HG03139 (cell line): ENCODE measurements around the gene MSANTD1.

Source experiments
- ATAC-seq: cut with Tn5 transposase; IDR thresholded peaks from one replicate; pipeline ENCODE4 v1.9.1; 2021; ENCODE audit not compliant: unreplicated experiment

Gene MSANTD1

DNA sequence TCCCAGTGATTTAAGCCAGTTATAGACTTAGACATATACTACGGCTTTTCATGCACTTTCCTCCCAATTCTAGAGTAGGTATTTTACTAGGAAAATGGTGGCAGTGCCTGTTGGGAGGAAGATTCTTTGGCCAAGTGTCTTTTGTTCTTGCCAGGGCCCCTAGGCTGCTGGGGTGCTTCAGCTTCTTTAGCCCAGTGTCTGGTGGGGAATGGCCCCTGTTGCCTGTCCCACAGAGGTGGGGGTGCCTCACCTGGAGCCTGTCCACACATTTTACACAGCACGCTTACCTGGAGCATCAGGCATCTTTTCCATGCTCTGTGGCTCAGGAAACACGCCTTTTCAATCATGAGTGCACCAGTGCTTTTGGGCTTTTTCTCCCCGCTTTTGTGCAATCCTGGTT lies 33.2 kb upstream of the MSANTD1 start:
- no peak for ATAC-seq

DNA sequence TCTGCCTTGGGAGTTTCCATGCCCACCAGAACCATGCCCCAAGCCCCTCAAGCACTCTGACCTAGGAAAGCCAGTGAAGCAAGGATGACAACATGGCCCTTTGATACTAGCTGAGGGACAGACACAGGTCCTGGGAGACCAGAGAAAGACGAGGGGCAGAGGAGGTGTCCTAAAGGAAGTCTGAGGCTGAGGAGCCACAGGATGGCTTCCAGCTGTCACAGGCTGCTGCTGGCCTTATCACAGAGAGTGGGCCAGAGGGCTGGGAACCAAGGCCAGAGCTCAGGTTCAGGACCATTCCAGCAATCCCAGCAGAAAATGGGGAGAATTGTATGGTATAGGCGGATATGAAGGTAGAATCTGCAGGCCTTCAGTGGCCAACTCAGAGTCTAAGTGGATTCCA lies 31.7 kb upstream of the MSANTD1 start:
- ATAC-seq, result no peak

DNA sequence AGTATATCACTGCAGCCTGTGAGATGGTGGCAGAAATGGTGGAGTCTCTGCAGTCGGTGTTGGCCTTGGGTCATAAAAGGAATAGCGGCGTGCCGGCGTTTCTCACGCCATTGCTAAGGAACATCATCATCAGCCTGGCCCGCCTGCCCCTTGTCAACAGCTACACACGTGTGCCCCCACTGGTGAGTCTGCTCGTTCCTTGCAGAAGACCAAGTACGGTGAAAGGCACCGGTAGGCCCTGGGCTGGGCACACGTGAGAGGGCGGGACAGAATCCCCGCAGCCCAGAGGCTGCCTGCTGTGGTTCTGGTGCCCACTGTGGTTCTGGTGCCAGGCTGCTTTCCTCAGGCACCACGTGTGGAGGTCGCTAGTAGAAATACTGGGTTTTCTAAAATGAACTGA lies 31.2 kb upstream of the MSANTD1 start:
- ATAC-seq, result no peak

DNA sequence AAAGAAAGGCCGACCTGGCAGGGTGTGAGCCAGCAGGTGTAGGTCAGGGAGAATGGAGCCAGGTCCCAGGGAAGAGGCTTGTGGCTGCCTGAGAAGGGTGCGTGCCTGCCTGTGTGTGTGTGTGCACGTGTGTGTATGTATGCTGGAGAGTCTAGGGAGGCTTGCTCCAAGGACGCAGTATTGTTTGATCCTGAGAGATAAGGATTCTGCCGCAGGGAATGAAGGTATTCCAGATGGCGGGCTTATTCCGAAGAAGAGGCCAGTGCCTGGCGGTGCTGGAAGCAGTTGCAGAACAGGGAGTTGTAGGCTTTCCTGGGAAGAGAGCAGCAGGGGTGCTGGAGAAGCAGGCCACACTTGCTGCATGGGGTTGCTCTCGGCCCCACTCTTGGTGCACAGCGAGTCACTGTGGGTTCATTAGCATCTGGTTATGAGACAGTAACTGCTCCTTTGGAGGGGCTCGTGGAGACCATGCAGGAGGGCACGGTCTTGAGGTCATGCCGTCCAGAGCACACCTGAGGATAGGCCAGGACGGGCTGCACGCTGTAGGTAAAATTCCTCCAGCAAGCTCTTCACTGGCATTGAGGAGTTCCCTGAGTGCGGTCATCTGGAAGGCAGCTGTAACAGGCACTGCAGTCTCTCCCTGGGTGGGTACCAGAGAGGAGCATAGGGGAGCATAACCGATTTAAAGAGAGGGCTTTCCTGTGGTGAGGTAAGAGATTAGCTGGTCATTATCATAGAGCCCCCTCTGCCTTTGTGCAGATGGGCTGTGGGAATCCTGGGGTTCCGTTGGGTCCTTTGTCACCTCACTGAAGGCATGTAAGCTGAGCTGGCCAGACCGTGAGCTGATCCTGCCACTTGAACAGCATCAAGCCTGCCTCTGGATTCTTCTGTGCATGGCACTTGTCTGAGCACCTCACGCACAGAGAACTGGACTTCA lies 29.9 kb upstream of the MSANTD1 start:
- no peak for ATAC-seq

DNA sequence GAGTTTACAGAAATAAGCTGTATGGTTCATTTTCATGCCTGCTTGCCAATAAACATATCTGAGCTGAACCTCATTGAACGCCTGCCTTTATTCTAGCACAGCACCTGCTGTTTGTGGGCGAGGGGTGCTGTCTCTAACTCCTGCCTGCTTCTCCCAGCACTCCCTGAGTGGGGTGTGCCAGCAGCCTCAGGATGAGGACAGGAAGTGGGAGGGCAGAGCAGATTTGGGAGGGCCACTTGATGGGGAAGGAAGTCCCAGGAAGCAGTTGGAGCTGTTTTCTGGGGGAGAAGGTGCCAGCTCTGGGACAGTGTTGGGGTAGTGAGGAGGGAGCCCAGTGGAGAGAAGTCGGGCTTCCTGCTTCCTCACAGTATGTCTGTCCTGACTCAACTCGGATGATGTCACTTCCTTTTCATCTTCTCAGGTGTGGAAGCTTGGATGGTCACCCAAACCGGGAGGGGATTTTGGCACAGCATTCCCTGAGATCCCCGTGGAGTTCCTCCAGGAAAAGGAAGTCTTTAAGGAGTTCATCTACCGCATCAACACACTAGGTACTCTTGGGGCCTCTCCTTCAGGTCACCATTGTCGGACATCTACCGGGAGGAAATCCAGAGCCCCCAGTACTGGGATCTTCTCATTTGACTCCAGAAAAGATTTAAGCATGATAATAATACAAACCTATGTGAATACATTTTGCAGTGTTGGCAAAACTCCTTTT lies 29.0 kb upstream of the MSANTD1 start:
- ATAC-seq, result no peak

DNA sequence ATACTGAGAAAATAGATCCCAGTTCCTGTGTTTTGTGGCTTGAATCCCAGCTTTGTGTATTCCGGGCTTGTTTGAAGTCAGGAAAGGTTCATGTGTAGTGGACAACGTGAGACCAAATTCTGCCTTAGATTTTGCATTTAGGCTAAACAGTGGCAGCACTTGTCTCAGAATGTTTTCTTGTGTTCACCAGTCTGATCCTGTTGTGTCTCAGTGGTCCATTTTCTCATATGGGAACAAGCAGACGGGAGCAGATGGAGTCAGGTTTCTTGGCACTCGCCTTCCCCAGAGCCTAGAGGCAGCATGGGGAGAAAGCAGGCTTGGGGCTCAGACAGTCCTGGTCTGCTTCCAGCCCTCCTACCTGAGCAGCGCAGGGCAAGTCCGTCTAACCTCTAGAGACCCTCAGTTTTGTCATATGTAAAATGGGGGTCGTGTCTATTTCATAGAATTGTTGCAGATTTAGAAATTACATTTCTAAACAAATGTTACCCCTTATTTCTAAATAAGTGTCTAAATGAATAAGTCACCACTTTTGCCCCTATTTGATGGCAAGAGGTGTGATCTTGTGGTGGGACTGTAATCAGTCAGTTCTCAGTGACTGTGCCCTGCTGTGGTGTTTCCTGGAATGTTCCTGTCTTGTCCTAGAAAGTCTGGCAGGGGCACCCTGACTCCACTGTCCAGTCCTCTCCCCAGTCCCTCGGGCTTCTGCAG lies 28.3 kb upstream of the MSANTD1 start:
- no peak for ATAC-seq

DNA sequence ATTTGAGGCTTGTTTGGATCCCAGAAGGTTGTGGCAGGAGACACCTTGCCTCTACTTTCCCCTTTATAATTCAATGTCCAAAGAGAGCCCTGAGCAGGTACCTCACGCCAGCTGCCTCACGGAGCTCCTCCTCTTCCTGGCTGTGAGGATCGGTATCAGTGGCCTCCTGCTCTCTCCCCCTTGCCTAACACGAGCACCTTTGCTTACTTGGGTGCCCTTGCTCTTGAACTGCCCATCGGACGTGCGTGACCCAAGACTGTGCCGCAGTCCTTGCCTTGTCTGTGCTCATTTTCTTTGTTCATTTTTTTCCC lies 27.8 kb upstream of the MSANTD1 start:
- no peak for ATAC-seq

DNA sequence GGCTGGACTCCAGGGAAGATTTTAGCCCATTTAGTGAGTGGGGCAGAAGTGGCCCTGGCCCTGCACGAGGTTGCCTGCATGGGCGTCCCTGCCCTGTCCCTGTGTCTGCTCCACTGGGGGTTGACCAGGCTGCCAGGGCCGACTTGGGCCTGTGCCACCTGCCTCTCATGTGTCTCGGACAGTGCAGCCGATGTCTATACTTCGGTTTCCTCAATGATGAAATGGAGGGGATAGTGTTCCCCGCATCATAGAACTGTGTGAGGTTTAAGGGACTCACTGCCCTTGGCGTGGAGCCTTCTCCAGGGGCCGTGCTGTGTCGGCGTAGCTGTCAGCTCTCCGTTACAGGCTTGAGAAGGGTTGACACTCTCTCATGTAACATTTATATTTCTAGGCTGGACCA lies 27.0 kb upstream of the MSANTD1 start:
- ATAC-seq, result no peak

DNA sequence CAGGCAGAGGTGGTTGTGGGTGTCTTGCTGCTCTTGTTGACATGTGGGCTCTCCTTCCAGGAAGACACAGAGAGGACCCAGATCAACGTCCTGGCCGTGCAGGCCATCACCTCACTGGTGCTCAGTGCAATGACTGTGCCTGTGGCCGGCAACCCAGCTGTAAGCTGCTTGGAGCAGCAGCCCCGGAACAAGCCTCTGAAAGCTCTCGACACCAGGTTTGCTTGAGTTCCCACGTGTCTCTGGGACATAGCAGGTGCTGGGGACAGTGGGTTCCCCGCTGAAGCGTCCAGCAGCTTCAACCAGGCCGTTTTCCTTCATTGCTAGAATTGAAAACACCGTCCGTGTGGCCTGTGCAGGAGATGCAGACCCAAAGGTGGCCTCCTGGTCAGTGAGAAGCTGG lies 25.6 kb upstream of the MSANTD1 start:
- no peak for ATAC-seq

DNA sequence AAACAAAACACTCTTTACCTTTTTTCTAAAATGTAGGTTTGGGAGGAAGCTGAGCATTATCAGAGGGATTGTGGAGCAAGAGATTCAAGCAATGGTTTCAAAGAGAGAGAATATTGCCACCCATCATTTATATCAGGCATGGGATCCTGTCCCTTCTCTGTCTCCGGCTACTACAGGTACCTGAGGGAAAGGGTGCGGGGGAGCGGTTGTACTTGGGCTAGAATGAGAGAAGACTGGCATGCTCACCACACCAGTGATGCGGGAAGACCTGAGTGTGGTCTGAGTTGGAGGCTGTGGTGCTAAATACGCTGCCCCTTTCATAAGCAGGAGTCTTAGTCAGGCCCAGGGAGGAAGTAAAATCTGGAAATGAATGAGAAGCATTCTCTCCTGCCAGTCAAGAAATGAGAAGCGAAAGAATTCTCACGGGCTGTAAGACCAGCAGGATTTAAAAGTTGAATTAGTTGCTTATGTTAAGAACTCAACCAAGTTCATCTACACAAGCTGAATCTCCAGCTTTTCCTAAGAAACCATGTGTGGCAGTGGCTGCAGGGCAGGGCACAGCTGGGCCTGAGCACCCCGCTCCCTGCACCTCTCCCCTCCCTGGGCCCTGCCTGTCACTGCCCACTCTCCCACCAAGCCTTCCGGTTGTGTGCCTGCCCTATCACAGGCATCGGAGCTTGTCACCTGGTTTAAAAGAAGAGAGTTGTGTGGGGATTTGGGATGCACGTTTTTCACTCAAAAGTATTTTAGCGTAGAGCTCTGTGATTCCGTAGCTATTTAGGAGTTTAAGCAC lies 24.8 kb upstream of the MSANTD1 start:
- no peak for ATAC-seq

DNA sequence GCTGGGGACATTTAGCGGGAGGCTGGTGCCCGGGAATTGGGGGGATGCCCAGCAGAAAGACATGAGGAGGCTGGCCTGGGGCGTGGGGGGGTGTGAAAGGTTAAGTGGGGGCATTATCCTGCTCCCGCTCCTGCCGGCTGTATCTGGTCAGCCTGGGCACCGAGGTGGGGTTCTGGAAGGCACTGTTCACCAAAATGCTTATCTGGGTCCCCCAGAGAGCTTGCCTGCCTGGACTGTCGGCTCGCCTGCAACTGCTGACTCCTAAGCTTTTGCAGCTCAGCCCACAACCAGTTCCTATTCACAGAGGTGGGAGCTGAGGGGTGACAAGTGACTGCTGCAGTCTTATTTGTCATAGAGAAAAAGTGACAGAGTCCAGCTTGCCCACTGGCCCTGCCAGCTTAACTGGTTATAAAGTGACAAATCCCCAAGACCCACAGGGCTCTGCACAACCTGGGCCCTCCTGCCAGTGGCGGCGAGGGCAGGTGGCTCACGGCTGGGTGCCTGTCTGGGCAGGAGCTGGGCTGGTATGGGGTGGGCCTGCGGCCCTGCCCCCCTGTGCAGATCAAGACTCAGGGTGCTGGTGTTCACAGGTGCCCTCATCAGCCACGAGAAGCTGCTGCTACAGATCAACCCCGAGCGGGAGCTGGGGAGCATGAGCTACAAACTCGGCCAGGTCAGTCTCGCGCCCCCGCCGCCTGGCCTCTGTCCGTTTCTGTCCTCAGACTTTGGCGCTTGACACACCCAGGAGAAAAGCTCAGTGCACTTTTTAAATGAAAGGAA lies 23.7 kb upstream of the MSANTD1 start:
- no peak for ATAC-seq

DNA sequence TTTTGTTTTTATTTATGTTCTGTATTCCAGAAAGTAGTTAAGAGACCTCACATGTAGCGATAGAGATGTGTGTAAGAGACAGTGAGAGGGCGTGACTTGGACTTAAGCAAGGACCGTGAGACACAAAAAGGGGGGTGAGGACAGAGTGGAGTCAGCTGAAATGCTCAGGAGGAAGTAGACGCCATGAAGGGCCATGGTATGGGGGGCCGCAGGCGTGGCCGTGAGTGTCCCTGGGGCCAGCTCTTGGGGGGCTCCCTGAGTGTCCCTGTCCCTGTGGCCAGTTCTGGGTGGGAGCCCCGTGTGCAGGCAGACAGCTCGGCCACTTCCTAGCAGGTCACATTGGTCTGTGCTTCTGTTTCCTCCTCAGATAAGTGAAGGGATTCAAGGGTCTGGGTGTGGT lies 23.0 kb upstream of the MSANTD1 start:
- ATAC-seq, result no peak

DNA sequence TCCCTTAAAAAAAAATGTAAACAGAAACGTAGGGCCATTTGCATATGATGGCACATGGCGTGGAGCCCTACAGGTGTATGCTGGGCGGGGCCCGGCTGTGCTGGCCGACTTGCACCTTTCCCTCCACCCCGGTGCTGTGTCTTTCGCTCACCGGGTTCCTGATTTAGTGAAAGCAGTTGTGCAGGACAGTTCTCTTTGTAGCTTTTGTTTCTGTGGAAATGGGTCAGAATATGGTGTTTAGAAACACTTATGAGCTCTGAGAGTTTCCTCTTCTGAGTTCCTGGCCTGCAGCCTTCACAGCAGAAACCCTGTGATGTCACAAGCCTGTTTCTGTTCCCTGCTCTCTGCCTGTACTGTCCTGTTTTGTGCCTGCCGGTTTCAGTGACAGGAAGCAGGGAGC lies 22.5 kb upstream of the MSANTD1 start:
- ATAC-seq, result no peak

DNA sequence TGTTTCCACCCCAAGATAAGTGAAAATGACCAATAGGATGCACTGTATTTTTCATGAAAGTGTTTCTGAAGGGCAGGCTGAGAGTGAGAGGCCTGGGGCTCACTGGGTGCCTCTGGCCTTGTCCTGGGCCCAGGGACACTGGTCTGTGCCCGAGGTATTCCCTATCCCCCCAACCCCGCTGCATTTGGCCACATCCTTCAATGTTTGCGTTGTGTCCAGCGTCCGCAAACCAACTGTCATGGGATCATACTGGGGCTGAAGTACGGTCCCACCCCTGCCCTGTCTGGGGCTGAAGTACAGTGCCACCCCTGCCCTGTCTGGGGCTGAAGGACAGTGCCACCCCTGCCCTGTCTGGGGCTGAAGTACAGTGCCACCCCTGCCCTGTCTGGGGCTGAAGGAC lies 22.0 kb upstream of the MSANTD1 start:
- no peak for ATAC-seq

DNA sequence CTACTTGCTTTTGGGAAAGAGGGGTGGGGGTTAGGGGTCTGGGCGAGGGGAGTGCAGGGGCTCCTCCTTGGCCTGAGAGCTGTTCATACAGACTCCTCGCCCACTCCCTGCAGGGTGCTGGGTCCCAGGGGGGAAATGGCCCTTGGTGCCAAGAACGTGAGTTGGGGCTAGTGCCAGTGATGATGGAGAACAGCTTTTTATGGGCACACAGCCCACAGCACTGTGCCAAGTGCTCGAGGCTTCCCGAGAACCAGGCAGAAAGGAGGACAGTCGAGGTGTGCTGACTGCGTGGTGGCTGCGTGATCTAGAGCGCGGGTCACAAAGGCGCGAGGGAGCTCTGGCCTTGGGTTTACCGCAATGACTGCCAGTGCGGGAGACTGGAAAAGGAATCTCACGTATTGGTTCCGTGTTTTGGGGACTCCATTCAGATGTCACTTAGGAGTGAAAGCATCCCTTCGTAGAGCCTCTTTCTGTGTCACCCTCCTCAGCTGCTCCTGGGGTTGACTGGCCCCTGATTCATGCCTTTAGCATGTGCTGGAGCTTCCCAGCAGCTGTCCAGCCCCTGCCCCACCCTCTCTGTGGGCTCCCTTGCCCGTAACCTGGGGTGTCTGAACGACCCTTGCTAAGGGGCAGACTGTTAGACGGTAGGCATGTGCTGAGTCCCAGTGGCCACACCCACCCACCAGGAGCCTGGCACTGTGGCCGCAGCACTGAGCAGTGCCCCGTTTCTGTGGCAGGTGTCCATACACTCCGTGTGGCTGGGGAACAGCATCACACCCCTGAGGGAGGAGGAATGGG lies 20.9 kb upstream of the MSANTD1 start:
- no peak for ATAC-seq

DNA sequence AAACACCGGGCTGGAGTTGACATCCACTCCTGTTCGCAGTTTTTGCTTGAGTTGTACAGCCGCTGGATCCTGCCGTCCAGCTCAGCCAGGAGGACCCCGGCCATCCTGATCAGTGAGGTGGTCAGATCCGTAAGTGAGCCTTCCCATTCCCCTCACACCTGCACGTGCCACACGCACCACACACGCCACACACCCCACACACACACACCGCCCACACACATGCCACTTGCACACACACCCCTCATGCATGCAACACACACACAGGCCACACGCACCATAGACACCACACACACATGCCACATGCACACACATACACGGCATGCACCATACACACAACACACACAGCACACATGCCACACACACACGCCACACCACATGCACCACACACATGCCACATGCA lies 20.1 kb upstream of the MSANTD1 start:
- ATAC-seq, result no peak

DNA sequence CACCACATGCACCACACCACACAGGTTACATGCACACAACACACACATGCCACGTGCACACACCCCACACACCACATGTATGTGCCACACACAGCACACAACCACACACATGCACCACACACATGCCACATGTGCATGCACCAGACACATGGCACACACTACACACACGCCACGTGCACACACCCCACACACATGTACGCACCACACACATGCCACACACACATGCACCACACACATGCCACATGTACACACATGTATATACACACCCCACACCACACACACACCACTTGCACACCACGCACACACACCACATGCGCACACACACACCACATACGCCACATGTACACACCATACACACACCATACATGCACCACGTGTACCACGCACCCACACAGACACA lies 19.6 kb upstream of the MSANTD1 start:
- ATAC-seq, result no peak

DNA sequence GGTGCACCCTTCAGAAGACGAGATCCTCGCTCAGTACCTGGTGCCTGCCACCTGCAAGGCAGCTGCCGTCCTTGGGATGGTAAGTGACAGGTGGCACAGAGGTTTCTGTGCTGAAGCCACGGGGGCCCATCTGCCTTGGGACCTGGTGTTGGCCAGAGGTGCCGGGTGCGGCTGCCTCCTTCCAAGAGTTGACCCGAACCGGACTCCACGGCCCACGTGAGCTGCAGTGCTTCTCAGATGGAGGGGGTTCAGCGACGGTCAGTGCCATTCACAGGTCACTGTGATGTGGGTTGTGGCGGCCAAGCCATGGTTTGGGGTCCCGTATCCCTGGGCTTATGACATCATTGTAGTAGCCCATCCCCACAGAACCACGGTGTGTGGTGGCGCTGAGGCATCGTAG lies 19.0 kb upstream of the MSANTD1 start:
- no peak for ATAC-seq

DNA sequence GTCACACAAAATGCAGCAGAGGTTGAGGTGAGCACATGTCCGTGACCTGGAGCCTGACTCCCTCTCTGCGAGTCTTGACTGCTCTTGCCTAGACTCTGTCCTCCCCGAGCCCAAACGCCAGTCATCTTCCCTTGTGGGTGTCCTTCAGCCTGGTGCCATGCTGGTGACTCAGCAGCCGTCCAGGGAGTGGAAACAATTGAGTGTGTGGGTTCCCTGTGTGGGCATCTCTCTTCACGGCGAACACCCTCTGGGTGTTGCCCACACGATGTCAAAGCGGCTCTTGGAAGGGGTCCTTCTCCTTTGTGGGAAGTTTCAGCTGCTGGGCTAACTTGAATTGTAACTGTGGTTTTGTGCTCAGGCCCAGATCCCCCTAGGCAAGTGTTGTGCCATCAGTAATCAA lies 17.5 kb upstream of the MSANTD1 start:
- ATAC-seq, result no peak

DNA sequence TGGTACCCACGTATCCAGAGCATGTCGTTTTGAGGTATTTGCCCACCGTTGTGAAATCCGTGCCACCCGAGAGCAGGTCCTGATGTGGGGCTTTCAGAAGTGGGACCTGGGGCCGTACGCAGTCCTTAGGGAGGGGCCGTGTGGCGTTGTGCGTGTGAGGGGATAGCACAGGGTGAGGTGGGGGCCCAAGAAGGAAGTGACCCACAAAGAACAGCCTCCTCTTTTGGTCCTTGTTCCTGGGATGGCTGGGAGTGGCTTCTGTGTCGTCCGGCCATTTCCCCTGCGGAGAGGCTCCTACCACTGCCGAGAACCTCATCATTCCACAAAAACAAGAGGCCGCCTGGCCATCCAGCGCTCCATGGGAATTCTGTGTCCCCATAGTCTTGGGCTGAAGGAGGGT lies 17.0 kb upstream of the MSANTD1 start:
- ATAC-seq, result no peak
